ENCODE results near the gene DKC1.
"Not testable (repeated sequence)": the region's sequence is repeated elsewhere in the genome, so short reads cannot be mapped to it uniquely, and the experiment has no call there.

DKC1 gene

GRCh38 chrX:154824638-154825037, 62.0 kb downstream of the DKC1 start:
- no peak for DNase-seq

- DNase-seq: not testable (repeated sequence)
Measured at GRCh38 chrX:154825586-154825985, 62.9 kb downstream of the DKC1 start.
